Posterior vena cava (tissue), 2 donors: ENCODE data around the gene CPNE1. TPM values are rescaled to one million over a fixed set of nuclear protein-coding genes. Genes with fewer than 3 reads are reported as not detected.

Experiments
- DNase-seq: peaks from one replicate; pipeline ENCODE4 v3.0.0-alpha.2; 2020; ENCODE audit warnings: low spot score
- intact Hi-C, 2 donors: fragments of 100-400 bp; cut with DNase I; formaldehyde crosslinking; loops; one replicate each; pipeline versions ENCODE4 v1.14.1 to v1.14.2; 2022 to 2023
- total RNA-seq, 2 donors: library from RNA; stranded (reverse); fragmentation: NEBNext Ultra II Directional; extraction: Animal tissue kit (Norgen Biotek cat#: 25700); gene quantifications; one replicate each; pipeline ENCODE4 v1.2.1, GENCODE V29; 2021
- donor health status: DM: yes; HTN: yes; CAD: no.
- donor health status: DM: yes; HTN: yes; CAD: no.

The CPNE1 gene
- total RNA-seq, 2 donors from 2014 or later: 122 to 130 TPM

DNA sequence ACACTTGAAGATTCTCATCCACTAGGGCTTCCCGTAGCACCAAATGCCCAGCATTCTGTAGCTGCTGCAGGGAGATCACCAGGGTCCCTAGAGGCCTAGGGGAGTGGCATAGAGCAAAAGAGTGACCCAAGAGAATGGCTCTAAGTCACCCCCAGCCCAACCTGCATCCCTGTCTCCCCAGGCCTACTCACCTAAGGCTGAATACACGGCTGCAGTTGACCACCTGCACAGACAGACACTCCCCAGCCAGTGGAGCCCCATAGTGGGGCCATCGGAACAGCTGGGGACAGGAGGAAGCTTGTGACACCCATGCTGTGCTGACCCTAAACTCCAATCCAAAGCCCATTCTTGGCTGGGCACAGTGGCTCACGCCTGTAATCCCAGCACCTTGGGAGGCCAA lies 58.6 kb downstream of the CPNE1 start:
- DNase-seq: no peak
- intact Hi-C loops: no loop called here

DNA sequence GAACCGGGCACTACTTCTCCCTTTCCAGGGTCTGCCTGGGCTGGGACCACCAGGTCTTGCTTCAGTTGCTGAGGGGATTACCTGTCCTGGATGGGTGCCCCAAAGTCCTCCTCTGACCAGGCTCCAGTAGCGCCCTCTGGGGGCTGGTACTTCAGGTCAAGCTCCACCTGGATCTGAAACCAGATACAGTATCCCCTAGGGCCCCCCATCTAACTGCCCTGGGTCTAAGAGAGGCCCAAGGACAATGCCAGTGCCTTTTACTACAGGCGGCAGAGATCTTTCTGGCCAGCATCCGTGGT lies 60.3 kb downstream of the CPNE1 start:
- intact Hi-C loops: no loop called here
- DNase-seq: no peak

DNA sequence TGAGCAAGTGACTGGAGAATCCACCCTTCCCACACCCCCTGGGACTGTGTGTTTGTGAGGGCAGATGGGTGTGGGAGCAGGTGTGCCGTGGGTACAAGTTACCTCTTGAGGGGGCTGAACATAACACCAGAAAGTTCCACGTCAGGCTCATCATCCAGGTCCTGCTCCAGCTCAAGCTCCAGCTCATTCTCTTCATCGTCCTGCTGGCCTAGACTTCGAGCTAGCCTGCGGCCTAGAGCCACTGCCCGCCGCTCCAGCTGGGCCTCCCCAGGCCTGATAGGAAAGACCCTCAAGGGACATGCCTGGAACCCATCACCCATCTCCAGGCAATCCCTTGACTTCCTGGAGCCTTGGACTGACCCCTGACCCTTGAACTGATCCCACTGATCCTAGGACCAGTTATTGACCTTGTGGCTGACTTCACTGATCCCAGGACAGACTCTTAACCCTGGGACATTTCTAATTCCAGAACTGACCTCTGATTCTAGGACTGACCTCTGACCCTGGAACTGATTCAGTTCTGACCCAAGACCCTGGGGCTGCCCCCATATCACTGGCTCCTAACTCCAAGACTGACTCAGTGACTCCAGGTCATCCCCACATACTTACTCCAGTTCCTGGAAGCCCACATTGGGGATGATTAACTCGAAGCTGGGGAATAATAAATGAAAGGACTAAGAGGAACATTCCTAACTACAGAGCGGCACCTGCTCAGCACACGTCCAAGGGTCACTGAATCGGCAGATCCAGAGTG lies 60.8 kb downstream of the CPNE1 start:
- intact Hi-C loops: no loop called here

DNA sequence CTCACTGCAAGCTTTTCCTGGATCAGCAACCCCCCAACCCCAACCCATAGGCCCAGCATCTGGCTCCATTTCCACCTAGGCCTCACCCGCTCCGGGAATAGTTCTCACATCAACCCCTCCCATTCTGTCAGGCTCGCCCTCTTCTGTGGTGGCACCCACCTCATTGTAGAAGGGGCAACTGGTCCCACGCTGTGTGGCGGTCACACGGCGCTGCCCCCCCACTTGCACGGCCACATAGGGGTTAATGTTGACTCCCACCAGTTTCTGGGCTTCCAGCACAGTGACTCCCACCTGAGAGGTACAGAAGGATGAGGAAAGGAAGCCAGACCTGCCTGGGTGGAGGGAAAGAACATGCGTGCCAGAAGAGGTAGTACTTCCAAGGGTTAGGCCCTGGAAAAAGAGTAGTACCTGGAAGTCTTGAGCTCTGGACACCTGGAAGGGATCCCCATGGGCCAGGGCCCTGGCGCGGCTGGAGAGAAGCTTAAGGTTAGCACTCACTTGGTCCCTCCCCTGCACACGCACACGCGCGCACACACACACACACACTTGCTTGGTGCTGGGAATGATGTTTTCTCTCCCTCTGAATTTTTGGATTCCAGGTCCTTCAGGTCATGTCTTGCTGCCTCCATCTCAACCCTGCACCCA lies 61.7 kb downstream of the CPNE1 start:
- intact Hi-C loops: no loop called here
- peak; percentile 74 for DNase-seq

More for the DNA sequence above, 60.8 kb downstream of the CPNE1 start:
- DNase-seq: no peak

DNA sequence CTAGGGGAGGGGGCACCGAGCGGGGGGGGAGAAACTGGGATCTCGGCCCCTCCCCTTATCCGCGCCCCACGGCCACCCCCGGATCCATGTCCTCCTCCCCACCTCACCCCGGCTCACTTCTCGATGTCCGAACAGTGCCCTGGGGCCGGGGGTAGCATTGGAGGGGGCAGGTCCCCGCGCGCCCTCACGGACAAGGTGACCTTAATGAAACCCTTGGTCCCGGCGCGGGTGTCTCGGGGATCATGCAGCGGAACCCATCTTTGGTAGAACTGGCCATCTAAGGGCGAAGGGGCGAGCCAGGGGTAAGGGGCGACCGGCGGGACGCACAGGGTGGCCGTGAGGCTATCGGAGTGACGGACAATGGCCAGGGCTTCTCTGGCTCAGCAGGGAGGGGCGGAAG lies 62.7 kb downstream of the CPNE1 start:
- DNase-seq: peak; percentile 79
- intact Hi-C loops: no loop called here

DNA sequence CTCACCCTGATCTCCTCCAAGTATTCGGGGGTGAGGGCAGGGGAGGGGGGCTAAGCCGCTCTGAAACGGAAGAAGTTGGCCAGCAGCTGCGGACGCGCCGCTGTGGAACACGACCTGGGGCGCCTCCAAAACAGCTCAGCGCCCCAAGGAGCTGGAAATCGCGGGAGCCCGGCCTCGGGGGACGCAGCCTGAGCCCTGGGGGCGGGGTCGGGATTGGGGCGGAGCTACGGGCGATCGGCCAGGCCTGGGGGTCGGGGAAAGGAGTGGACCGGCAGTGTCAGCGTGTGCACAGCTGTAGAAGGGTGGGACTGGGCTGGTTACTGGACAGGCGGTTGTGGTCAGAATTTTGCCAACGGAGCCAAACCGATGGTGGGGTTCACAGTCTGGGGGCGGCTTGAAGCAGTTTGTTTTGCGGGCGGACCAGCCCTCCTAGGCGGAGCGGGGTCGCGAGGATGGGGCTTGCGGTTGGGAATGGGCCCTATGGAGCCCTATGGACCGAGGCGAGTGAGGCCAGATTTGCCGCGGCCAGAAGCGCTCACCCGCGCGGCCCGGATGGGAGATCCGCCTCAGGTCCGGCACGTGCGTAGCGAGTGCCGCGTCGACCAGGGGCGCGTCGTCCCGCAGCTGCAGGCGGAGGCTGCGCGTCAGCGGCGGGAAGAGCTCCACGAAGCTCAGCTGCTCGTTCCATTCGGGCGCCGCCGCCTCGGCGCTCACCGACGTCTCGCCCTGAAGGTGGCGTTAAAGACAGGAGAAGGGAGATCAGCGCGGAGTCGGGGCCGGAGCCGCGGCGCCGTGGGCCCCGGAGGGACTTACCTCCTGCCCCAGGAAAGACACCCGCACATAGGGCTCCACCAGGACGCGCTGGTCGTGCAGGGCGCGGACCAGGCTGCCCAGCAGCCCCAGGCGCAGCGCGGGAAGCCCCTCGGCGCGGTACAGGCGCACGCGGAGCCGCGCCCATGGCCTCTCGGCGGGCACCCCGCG lies 63.4 kb downstream of the CPNE1 start:
- peak; percentile 93 for DNase-seq
- intact Hi-C loops: no loop called here

DNA sequence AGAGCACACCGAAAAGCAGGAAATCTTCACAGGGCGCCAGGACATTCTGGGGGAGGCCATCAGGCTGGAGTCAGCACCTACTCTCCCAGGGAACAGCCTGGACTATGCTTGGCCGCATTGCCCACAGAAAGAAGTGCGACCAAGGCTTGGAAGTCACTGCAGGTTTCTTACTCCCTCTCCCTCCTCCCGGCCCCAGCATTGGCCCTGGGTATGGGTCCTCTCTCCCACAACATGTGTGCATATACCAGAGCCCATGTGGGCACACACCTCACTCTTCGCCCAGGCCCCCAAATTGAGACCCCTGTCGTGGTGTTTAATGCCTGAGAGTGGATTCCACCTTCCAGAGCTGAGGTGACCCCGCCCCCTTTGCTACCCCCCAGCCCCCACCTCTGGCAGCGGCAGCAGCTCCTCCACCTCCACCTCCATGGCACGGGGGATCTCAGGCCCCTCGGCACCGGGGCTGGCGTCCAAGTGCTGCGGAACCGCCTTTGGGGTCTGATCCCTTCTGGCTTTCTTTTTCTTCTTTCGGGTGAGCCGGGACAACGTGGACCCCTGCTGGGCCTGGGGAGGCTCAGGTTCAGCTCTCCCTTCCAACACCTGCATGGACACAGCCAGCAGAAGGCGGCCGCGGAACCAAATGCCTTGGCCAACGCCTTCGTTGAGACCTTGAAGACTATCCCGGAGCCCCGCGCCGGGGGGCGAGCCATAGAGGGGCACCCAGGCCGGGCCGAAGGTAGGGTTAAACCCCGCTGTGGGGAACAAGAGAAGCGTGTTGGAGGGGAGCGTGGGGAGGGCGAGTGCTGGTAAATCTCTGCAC lies 64.3 kb downstream of the CPNE1 start:
- DNase-seq: peak; percentile 22
- intact Hi-C loops: no loop called here

DNA sequence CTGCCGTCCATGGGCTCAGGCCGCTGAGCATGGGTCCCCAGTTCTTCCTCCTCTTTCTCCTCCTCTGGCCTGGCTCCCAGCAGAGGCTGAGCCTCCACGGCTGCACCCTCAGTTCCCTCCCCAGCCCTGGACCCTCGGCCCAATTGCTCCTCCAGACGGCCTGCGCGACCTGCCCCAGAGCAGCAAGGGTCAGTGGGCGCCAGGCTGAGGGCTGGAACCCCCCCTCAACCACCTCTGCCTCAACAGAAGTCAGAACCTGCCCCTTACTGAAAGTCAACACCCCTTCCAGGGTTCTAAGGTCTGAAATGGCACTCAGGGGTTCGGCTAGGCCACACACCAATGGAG lies 65.0 kb downstream of the CPNE1 start:
- intact Hi-C loops: loop anchor here in 1 of 2 donors (1.0 kb wide), 1 partner anchor 27 kb away; no protein-coding TSS in a partner anchor
- DNase-seq: no peak

DNA sequence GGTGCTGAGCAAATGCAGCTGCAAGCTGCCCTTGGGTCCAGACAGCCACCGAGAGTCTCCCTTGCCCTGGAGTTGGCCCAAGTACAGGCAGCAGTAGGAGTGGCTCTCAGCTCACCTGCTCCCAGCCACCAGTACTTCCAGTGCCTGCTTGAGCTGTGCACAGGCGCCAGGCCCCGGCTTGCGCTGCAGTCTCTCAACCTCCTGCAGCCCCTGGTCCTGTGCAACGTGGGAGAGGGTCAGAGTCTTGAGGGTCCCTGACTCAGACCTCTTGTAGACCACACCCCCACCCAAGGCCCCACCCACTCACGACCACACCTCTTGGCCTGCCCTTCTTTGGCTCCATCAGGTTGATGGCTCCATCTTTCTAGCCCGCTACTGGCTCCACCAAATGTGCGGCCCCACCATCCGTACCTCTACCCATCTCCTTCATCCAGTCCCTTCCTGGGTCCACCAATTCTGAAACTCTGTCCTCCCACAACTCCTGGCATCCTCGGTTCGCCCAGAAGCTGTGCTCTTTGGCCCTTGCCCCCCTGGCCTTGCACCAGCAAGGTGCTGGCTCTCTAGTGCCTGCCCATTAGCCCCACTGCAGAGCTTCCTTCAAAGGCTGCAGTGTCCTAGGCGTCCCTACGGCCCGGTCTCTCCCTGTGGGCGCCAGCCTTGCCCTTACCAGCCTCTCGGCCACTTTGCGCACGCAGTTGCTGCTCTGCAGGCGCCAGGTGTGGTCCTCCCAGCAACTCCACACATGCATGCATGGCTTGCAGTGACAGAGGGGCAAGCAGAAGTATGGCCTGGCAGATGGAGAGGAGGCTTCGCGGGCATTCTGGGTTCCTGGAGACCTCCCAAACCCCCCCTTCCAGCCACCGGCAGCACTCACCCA lies 65.6 kb downstream of the CPNE1 start:
- intact Hi-C loops: loop anchor here in 1 of 2 donors (1.0 kb wide), 1 partner anchor 27 kb away; no protein-coding TSS in a partner anchor
- no peak for DNase-seq

DNA sequence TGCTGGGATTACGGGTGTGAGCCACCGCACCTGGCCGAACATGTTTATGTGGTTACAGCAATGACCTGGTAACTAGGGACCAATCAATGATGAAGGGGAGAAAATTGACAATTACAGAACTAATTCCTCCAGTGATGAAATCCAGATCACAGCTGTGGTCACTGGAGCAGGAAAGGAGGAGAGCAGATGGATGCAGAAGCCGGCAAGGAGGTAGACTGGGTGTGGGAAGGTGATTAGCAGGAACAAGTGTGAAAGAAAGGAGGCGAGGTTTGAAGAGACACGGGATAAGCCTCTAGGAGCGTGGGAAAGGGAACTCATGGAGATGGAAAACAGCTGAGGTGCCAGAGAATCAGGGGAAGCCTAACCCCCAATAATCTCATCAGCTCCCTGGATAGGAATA lies 66.2 kb downstream of the CPNE1 start:
- intact Hi-C loops: no loop called here
- DNase-seq: no peak

DNA sequence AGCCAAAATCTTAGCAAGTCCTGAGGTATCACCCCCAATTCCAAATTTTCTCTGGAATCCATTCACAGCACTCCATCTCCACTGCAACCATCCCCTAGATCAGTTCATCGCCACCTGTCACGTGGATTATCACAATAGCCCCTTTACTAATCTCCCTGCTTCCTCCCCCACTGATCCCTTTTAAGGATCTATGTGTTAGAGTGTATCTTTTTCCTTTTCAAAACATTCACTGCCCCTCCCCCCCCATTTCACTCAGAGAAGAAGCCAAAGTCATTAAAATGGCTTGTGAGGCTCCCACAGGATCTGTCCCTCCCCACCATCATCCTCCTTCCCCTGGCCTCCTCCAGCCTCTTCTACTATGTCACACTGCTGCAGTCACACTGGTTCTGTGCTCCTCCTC lies 67.5 kb downstream of the CPNE1 start:
- no peak for DNase-seq
- intact Hi-C loops: no loop called here

DNA sequence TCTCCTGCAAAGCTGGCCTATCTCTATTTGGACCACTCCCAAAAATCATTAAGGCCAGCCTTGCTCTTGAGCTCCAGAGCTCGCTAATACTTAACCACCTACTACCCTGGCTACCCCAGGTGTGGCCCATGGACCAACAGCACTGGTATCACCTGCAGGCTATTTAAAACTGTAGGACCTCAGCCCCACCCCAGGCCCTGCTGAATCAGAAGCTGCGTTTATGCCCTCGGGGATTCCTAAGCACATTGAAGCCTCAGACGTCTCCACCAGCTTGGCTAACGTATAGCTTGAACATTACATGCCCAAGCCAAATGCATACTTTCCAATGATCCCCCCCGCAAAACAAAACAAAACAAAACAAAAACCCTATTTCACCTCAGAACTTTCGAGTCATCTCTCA lies 68.8 kb downstream of the CPNE1 start:
- intact Hi-C loops: no loop called here
- DNase-seq: no peak

DNA sequence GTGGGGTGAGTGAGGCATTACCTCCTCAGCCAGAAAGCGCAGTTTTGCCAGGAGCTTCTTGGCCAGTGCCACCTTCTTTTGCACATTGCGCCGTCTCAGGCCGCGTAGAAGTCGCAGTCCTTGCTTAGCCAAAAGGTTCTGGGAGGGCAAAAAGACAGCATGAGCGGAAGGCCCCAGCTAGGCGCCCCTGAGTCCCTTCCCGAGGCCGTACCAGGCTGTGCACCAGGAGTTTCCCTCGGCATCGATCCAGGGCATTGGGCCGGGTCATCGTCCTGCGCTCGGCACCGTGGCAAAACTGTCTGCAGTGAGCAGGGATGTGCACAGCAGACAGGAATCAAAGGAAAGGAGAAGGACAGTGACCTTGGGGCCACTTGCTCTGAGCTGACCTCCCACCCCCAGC lies 69.2 kb downstream of the CPNE1 start:
- intact Hi-C loops: no loop called here
- DNase-seq: no peak

DNA sequence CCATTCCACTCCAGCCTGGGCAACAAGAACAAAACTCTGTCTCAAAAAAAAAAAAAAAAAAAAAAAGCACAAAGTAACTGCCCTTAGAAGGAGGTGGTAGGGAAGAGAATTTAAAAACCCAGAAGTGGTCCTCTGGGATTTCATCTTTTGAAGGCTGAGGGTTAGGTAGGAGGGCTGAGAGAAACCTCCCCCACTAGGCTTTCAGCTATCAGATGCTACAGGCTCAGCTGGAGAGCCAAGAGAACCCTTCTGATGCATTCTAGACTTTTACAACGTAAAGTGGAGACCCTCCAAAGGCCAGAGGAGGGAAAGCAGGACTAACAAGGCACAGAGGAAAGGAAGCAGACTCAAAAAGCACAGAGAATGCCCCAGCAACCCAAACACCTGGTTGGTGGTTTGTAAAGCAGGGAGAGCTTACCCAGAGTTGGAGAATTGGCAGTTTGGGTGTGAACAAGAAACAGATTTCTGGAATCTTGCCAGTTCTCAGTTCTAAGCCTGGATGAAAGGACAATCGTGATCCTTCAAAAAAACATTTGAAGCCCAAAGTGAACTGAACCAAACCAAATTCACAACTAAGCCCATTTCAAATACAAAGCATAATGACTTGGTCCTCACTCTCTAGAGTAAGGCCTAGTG lies 72.2 kb downstream of the CPNE1 start:
- intact Hi-C loops: no loop called here

DNA sequence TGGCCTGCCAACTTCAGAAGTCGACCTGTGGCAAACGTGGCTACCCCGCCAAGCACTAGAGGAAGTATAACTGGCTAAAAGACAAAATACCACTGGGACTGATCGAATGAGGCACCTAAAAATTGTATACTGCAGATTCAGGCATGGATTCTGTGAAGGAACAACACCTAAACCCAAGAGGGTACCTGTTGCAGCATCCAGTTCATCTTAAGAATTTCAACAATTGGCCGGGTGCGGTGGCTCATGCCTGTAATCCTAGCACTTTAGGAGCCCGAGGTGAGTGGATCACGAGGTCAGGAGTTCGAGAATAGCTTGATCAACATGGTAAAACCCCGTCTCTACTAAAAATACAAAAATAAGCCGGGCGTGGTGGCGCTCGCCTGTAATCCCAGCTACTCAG lies 76.3 kb downstream of the CPNE1 start:
- intact Hi-C loops: no loop called here
- no peak for DNase-seq

More for the DNA sequence above, 72.2 kb downstream of the CPNE1 start:
- DNase-seq: peak; percentile 1

DNA sequence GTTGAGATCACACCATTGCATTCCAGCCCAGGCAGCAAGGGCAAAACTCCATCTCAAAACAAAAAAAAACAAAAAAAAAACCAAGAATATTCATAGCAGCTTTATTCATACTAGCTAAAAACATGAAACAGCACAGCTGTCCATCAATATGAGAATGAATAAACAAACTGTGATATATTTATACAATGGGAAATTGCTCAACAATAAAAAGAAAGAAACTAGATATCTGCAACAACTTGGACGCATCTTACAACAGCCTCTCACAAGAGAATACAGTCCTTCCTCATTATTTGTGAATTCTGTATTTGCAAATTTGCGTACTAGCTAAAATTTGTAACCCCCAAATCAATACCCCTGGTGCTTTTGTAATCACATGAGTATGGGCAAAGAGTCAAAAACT lies 77.3 kb downstream of the CPNE1 start:
- intact Hi-C loops: no loop called here
- no peak for DNase-seq

DNA sequence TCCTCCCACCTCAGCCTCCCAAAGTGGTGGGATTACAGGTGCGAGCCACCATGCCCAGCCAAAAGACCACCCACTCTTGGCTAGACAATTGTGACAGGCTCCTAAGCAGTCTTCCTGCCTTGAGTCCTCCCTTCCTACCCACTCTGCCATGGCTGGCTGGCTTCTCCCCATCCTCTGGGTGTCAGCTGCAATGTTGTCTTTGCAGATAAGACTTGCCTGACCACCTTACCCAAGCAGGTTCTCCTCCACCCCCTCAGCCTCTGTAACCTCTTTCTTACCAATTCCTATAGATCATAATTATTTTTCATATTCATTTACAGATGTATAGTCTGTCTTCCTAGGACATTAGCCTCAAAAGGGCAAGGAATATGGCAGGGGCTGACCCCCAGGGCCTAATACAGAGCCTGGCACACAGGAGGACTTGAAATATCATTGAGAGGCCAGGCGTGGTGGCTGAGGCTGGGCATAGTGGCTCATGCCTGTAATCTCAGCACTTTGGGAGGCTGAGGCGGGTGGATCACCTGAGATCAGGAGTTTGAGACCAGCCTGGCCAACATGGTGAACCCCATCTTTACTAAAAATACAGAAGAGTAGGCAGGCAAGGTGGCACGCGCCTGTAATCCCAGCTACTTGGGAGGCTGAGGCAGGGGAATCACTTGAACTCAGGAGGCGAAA lies 77.8 kb downstream of the CPNE1 start:
- intact Hi-C loops: no loop called here
- DNase-seq: no peak
